ENCODE data around the gene MEP1A.

GRCh38 chr6:46789434-46790354 lies 3.5 kb upstream of the MEP1A start:
- TF ChIP-seq, protein P1, sequence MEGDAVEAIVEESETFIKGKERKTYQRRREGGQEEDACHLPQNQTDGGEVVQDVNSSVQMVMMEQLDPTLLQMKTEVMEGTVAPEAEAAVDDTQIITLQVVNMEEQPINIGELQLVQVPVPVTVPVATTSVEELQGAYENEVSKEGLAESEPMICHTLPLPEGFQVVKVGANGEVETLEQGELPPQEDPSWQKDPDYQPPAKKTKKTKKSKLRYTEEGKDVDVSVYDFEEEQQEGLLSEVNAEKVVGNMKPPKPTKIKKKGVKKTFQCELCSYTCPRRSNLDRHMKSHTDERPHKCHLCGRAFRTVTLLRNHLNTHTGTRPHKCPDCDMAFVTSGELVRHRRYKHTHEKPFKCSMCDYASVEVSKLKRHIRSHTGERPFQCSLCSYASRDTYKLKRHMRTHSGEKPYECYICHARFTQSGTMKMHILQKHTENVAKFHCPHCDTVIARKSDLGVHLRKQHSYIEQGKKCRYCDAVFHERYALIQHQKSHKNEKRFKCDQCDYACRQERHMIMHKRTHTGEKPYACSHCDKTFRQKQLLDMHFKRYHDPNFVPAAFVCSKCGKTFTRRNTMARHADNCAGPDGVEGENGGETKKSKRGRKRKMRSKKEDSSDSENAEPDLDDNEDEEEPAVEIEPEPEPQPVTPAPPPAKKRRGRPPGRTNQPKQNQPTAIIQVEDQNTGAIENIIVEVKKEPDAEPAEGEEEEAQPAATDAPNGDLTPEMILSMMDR (conservative IDR thresholded peaks at IDR 0.05; ENCODE audit: low read depth, low read length): no peak
- TF ChIP-seq EZH2 (IDR thresholded peaks at IDR 0.05; ENCODE audit: low read length, unreplicated experiment): no peak
- TF ChIP-seq EZH2phosphoT487 (IDR thresholded peaks at IDR 0.05; ENCODE audit: borderline replicate concordance, low read length): no peak

All from PC-3 (cell line).